GM23248 (cell line): Measurements from ENCODE around the gene UTS2R. TPM values are rescaled to one million over a fixed set of nuclear protein-coding genes. Genes with fewer than 3 reads are reported as not detected.

Experiments used
- DNase-seq: peaks from one replicate; pipeline ENCODE4 v3.0.0-alpha.2; 2015
- H2AFZ ChIP-seq: fragments of 200-600 bp; sonication (generic); 2 replicates; pipeline ENCODE4 v1.6.1; 2016; ENCODE audit warnings: antibody characterized with exemption
- H3F3A ChIP-seq: fragments of 200-600 bp; sonication (generic); 2 replicates; pipeline ENCODE4 v1.6.1; 2016; ENCODE audit warnings: mild to moderate bottlenecking, antibody characterized with exemption, mixed run types; ENCODE audit not compliant: insufficient read depth
- H3K27ac ChIP-seq: fragments of 200-600 bp; sonication (generic); 2 replicates; pipeline ENCODE4 v1.5.1; 2016; ENCODE audit warnings: mild to moderate bottlenecking
- H3K27me3 ChIP-seq: fragments of 200-600 bp; sonication (generic); replicated peaks from 2 replicates; pipeline ENCODE4 v1.6.1; 2016; ENCODE audit warnings: mild to moderate bottlenecking; ENCODE audit not compliant: insufficient read depth
- H3K36me3 ChIP-seq: fragments of 200-600 bp; sonication (generic); 2 replicates; pipeline ENCODE4 v1.6.1; 2016; ENCODE audit warnings: low read depth, mild to moderate bottlenecking
- H3K4me1 ChIP-seq: fragments of 200-600 bp; sonication (generic); 2 replicates; pipeline ENCODE4 v1.6.1; 2016; ENCODE audit warnings: mild to moderate bottlenecking; ENCODE audit not compliant: insufficient read depth
- H3K4me2 ChIP-seq: fragments of 200-600 bp; sonication (generic); one replicate; pipeline ENCODE4 v1.6.1; 2016; ENCODE audit warnings: mild to moderate bottlenecking; ENCODE audit not compliant: unreplicated experiment
- H3K4me3 ChIP-seq: fragments of 200-600 bp; sonication (generic); 2 replicates; pipeline ENCODE4 v1.5.1; 2016; ENCODE audit warnings: mild to moderate bottlenecking
- H3K79me2 ChIP-seq: fragments of 200-600 bp; sonication (generic); 2 replicates; pipeline ENCODE4 v1.6.1; 2016; ENCODE audit warnings: mild to moderate bottlenecking; ENCODE audit not compliant: insufficient read depth
- H3K9ac ChIP-seq: fragments of 200-600 bp; sonication (generic); 2 replicates; pipeline ENCODE4 v1.6.1; 2016; ENCODE audit warnings: mild to moderate bottlenecking
- H3K9me2 ChIP-seq: fragments of 200-600 bp; sonication (generic); 2 replicates; pipeline ENCODE4 v1.6.1; 2016; ENCODE audit warnings: mixed run types, mild to moderate bottlenecking, moderate library complexity; ENCODE audit not compliant: insufficient read depth
- H3K9me3 ChIP-seq: fragments of 200-600 bp; sonication (generic); one replicate; pipeline ENCODE4 v1.6.1; 2017; ENCODE audit warnings: low read depth
- H4K20me1 ChIP-seq: fragments of 200-600 bp; sonication (generic); 2 replicates; pipeline ENCODE4 v1.6.0; 2016; ENCODE audit not compliant: insufficient read depth
- EZH2 ChIP-seq: fragments of 200-600 bp; sonication (generic); IDR thresholded peaks from 2 replicates; pipeline ENCODE4 v1.6.1; 2018; ENCODE audit warnings: antibody characterized with exemption, mild to moderate bottlenecking; ENCODE audit not compliant: insufficient read depth, poor library complexity, severe bottlenecking
- EZH2phosphoT487 ChIP-seq: fragments of 200-600 bp; sonication (generic); IDR thresholded peaks from 2 replicates; pipeline ENCODE4 v1.6.1; 2018; ENCODE audit warnings: antibody characterized with exemption, moderate library complexity, mild to moderate bottlenecking, low read depth; ENCODE audit not compliant: insufficient read depth
- WGBS, 2 experiments: methylation state at CpG; one replicate each; pipeline ENCODE4 v1.1.6; 2015 to 2017; ENCODE audit warnings: low lambda C conversion rate in 2 of 2, low coverage in 1 of 2; ENCODE audit errors: missing lambda C conversion rate in 2 of 2; 5-methylcytosine and 5-hydroxymethylcytosine counted together
- in situ Hi-C: fragments of 300-500 bp; cut with MboI; formaldehyde crosslinking; loops from 2 replicates; pipeline ENCODE4 v1.15.0; 2020
- polyA plus RNA-seq: library from polyadenylated mRNA; unstranded; fragments of >200 nt; fragmentation: Nextera tagmentation; extraction: Ambion mirVana; gene quantifications from 2 replicates; pipeline ENCODE4 v1.2.1, GENCODE V29; 2016
- total RNA-seq: library from RNA; depleted of rRNA; stranded (reverse); fragments of >200 nt; shearing (Covaris generic); gene quantifications from 2 replicates; pipeline ENCODE4 v1.2.3, GENCODE V29; 2014

UTS2R gene
- total and polyA plus RNA-seq, 2 experiments from 2014 or later, result not detected

GRCh38 chr17:82390860-82391435 lies 19.4 kb downstream of the UTS2R start:
- H3K4me3 ChIP-seq, result no peak overlapping the region
- no peak overlapping the region for H2AFZ ChIP-seq
- no peak overlapping the region for H3K27ac ChIP-seq
- H3F3A ChIP-seq, result no peaks in the 10 kb centered on the region
- no peak overlapping the region for H3K4me2 ChIP-seq
- no peaks in the 10 kb centered on the region for H3K79me2 ChIP-seq
- no peaks in the 10 kb centered on the region for H3K9me3 ChIP-seq
- in situ Hi-C loops, result no loop called here
- H3K27me3 ChIP-seq, result peaks cover 6% of the 10 kb centered on the region; the same call in 1 of the 2 replicates
- DNase-seq, result no peak
- H3K9ac ChIP-seq, result no peak overlapping the region
- TF ChIP-seq EZH2phosphoT487, result no peak
- no peak for TF ChIP-seq EZH2
- 82 to 87% methylated on average over 7 to 13 of the region's 13 CpGs for WGBS, 2 experiments
- no peaks in the 10 kb centered on the region for H3K9me2 ChIP-seq
- H3K4me1 ChIP-seq, result no peaks in the 10 kb centered on the region
- no peaks in the 10 kb centered on the region for H4K20me1 ChIP-seq
- H3K36me3 ChIP-seq, result no peaks in the 10 kb centered on the region

- Histone ChIP-seq H3F3A (no peaks in the 10 kb centered on the region), H3K4me3 (no peak overlapping the region), H2AFZ (no peak overlapping the region), H4K20me1 (no peaks in the 10 kb centered on the region), H3K27me3 (peaks cover 4% of the 10 kb centered on the region; the same call in 1 of the 2 replicates), H3K9ac (no peak overlapping the region), H3K79me2 (no peaks in the 10 kb centered on the region), H3K9me2 (no peaks in the 10 kb centered on the region), H3K4me2 (no peak overlapping the region), H3K36me3 (no peaks in the 10 kb centered on the region), H3K27ac (no peak overlapping the region), H3K9me3 (no peaks in the 10 kb centered on the region), H3K4me1 (0 out of 2 replicates have a peak, but pooled peaks cover 4% of the 10 kb centered on the region)
- in situ Hi-C loops, result no loop called here
- DNase-seq, result no peak
- WGBS, 2 experiments, result 95 to 96% methylated on average over 18 to 23 of the region's 23 CpGs
- no peak for TF ChIP-seq EZH2
- TF ChIP-seq EZH2phosphoT487, result no peak
Measured at GRCh38 chr17:82391496-82392066, 20.0 kb downstream of the UTS2R start.

- Histone ChIP-seq H4K20me1 (no peaks in the 10 kb centered on the region), H3K27me3 (peaks cover 4% of the 10 kb centered on the region; the same call in 1 of the 2 replicates), H2AFZ (no peak overlapping the region), H3K4me2 (no peak overlapping the region), H3K9me3 (no peaks in the 10 kb centered on the region), H3K4me1 (peaks cover 9% of the 10 kb centered on the region), H3K4me3 (no peak overlapping the region), H3K27ac (no peak overlapping the region), H3K9me2 (no peaks in the 10 kb centered on the region), H3K79me2 (no peaks in the 10 kb centered on the region), H3F3A (peaks cover 4% of the 10 kb centered on the region), H3K36me3 (no peaks in the 10 kb centered on the region), H3K9ac (no peak overlapping the region)
- TF ChIP-seq EZH2phosphoT487 (no peak), EZH2 (no peak)
- no peak for DNase-seq
- in situ Hi-C loops, result no loop called here
- 93% methylated on average over 28 of the region's 28 CpGs for whole genome bisulfite sequencing, 2 experiments
Measured at GRCh38 chr17:82392209-82392920, 20.8 kb downstream of the UTS2R start.

DNA sequence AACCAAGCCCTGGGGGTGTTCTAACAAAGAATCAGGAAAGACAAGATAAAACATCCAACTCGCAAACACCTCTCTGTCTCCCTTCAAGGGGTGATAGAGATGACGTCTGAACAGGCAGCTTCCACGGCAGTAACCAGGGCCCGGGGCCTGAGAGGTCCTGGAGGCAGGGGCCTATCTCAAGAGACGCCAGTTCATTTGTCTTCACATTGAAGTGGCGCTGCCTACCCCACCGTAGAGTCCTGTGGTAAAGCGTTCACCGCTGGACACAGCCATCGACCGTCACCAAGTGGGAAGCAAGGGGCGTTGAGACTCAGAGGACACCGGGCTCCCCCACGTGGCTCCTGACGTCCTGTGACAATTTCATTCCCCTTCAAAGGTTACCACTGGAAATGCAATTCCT lies 21.4 kb downstream of the UTS2R start:
- H3K79me2 ChIP-seq, result no peaks in the 10 kb centered on the region
- no peak overlapping the region for H3K9ac ChIP-seq
- no peak for DNase-seq
- in situ Hi-C loops, result no loop called here
- TF ChIP-seq EZH2phosphoT487 (no peak), EZH2 (no peak)
- no peak overlapping the region for H3K4me2 ChIP-seq
- H3K4me1 ChIP-seq, result peaks cover 9% of the 10 kb centered on the region
- no peaks in the 10 kb centered on the region for H3K36me3 ChIP-seq
- H3K9me3 ChIP-seq, result no peaks in the 10 kb centered on the region
- 91 to 96% methylated on average over 15 of the region's 15 CpGs for WGBS, 2 experiments
- H2AFZ ChIP-seq, result no peak overlapping the region
- no peaks in the 10 kb centered on the region for H4K20me1 ChIP-seq
- H3K27me3 ChIP-seq, result no peaks in the 10 kb centered on the region
- H3F3A ChIP-seq, result peaks cover 4% of the 10 kb centered on the region
- no peak overlapping the region for H3K4me3 ChIP-seq
- no peak overlapping the region for H3K27ac ChIP-seq
- no peaks in the 10 kb centered on the region for H3K9me2 ChIP-seq
